GM19468 (cell line): ENCODE measurements around the gene RASSF4.
"Not testable (repeated sequence)": the region's sequence is repeated elsewhere in the genome, so short reads cannot be mapped to it uniquely, and the experiment has no call there.

ENCODE experiments used
- ATAC-seq: cut with Tn5 transposase; IDR thresholded peaks from one replicate; pipeline ENCODE4 v1.9.1; 2021; ENCODE audit warnings: mild to moderate bottlenecking, moderate library complexity, moderate number of reproducible peaks; ENCODE audit not compliant: unreplicated experiment; ENCODE audit errors: extremely low read depth

Gene RASSF4

DNA sequence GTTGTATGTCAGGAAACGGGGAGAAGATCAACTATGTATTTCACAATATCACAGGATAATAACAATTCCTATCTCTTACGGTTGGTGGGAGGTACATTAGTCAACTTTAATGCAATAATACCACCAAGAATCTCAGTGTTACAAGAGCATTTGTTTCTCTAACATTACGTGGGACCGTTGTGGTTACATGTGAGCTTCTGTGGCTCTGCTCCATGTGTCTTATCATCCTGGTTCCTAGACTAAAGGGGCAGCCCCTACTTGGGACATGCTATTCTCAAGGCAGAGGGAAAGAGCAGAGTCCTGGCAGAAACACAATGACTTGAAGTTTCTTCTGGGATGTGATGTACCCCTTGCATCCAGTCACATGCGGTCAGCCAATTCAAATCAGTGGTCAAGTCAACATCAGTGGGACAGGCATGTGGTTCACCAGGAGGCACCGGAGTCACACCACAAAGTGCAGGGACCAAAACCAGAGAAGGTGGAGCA, 38.6 kb downstream of the RASSF4 start:
- no peak for ATAC-seq

DNA sequence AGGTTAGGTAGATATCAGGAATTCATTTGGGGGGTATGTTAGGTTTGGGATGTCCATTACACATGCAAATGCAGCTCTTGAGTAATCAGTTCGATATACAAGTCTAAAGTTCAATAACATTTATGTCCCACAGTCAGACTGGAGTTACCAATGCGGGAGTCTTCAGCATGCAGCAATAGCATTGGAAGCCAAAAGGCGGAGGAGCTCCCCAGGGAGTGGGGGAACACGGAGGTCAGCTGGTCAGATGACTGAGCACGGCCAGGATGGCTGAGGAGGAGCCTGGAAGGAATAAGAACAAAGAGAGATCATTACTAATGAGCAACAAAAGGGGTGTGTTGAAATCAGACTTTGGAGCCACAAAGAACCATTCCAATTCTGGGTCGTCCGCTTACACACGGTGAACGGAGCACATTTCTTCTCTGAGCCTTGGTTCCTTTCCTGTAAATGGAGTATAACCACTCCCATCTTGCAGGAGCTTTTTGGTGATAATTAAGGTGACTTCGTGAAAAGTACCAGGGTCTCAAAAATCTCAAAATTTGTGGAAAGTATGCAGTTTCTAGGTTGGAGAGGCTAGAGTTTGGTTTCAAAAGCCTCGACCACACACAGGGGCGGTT, 40.6 kb downstream of the RASSF4 start:
- no peak for ATAC-seq

DNA sequence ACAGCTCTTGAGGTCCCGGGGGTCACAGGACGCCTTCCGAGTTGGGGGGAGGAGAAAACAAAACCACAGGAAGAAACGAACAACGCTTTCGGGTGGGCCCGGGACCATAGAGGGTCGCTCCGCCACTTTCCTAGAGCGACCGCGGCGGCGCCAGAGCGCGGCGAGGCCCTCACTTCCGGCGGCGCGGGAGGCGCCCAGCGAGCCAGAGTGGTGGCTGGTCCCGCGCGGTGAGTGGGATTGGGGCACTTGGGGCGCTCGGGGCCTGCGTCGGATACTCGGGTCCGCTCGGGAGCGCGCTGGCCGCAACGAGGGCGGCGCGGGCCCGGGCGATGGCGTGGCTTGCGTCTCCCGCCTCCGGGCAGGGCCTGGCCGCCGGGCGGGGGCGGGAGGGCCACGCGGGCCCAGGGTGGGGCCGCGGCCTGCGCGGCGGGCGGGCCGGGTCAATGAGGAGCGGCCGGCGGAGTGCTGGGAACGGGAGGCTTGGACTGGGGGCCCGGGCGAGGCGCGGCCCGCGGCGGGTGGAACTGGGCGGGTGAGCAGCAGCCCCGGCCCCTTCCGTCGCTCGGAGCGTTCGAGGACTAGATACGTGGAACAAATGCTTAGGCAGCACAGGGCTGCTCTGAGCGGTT, 41.3 kb downstream of the RASSF4 start, which contains the start of gene ZNF22:
ZNF22 (plus strand) TSS at position 172 of the 629 bp plus-strand sequence. CDS start 2,446 bp downstream, outside the sequence.
- peak; percentile 42 for ATAC-seq

DNA sequence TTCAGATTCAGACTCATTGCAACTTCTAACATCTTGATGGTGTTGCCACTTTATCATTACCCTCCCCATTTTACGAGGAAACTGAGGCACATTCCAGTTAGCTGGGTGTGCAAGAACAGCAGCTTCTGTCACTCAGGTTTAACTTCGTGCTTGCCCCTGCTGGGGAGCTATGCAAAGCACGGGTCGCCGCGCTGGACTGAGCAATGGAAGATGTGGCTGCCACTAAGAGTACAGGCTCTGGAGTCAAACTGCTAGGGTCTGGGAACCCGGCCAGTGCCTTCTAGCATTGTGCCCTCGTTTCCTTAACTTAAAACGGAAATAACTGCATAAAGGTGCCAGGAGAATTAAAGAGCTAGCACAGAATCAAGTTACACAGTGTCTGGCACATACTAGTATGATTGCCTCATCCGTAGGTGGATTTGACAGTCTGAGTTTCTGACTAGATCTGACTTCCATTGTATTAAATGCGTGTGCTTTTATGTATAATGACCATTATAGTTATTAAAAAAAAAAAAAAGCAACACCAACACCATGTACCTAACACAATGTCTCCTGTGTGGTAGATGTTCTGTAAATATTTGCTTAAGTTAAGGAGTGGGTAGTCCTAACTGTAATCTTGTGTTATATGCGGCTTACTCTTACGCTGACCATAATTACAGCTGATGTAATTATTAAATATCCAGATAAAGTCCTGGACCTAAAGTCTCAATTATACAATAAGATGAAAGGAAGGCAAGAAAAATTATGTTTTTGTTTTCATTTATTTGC, 42.0 kb downstream of the RASSF4 start:
- peak; percentile 60 for ATAC-seq

DNA sequence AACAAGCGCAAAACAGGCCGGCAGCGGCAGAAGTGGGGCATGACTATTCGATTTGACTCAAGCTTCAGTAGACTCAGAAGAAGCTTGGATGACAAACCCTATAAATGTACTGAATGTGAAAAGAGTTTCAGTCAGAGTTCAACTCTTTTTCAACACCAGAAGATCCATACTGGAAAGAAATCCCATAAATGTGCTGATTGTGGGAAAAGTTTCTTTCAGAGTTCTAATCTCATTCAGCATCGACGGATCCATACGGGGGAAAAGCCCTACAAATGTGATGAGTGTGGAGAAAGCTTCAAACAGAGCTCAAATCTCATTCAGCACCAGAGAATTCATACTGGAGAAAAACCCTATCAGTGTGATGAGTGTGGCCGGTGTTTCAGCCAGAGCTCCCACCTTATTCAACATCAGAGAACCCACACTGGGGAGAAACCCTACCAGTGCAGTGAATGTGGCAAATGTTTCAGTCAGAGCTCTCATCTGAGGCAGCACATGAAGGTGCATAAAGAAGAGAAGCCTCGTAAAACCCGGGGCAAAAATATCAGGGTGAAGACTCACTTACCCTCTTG, 43.9 kb downstream of the RASSF4 start:
- ATAC-seq, result no peak

DNA sequence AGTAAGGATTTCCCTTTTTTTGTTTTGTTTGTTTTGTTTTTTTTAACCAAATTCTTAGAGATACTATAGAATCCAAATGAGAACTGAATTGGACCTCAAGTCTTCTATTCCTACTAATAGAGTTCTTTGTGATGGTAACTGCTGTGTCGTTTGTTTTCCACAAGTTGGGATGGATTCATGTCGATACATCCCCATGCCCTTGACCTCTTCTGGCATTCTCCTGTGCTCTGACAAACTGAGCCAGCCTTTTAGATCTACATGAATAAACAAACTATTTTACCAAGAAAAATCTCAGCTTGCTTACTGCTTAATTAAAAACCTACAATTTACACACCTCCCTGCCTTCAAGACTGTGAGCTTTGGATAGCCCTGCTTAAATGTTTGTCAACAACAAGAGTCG, 45.1 kb downstream of the RASSF4 start:
- ATAC-seq, result no peak

DNA sequence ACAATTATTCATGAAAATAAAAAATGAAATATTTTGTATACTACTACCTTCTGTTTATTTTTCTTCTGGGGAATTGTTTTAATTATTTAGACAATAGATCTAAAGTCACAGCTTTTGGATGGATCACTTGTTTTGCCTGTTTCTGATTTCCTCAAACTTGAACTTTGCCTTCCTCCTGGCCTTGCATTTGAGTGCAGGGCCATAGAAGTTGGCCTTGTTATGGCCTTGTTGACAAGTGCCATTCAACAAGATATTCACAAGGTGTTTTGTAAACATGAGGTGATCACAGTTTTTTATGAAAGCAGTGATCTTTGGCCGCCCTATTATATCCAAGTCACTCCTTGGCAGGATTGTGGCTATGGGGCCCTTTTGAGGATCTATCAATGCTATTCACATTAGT, 45.7 kb downstream of the RASSF4 start:
- ATAC-seq, result no peak

DNA sequence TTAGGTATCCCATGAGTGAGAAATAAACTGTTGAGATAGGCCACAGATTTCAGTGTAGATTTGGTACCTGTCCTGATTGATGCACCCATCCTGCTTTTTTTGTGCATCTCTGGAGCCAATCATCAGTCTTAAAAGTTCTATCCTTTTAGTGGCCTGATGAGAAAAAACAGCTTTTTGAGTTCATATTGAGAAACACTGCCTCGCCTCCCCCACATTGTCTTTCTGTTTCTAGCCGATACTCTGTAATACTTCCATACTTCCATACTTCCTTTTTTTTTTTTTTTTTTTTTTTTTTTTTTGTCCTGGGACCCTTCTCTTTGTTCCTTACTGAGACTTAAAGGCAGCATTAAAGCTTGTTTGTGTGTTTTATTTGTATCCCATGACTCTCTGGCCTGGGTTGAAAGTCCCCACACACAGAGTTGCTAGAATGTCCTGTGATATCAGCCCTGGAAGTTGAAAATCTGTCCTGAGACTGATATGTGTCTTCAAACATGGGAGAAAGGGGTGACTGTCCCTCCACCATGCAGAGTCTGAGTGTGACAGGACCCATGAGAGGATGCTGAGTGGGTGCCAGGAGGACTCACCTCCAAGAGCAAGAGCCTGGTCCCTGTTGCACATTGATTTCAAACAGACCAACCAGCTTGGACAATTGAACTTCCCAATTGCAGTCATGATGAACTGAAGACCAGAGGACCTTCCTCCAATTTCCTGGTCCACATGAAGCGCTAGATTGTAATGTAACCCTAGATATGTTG, 46.9 kb downstream of the RASSF4 start:
- no peak for ATAC-seq

DNA sequence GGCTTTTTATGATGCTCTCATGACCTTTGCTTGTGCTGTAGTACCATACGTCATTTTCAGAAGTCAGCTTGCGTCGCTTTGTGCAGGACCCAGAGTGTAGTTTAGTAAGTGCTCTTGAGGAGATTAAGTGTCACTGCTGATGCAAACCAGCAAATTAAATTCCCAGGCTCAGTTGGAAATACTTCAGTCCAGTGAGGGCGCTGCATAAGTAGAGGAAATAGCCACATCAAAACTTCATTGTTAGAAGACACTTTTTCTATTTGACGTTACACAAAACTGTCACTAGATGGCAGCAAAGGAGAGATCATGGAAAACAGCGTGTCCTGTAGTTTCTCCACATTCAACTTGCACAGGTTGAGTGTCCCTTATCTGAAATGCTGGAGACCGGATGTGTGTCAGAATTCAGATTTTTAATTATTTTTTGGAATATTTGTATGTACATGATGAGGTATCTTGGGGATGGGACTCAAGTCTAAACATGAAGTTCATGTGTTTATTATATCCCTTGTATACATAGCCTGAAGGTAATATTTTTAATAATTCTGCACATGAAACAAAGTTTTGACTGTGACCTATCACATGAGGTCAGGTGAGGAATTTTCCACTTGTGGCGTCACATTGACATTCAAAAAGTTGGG, 49.0 kb downstream of the RASSF4 start:
- ATAC-seq, result peak; percentile 46

DNA sequence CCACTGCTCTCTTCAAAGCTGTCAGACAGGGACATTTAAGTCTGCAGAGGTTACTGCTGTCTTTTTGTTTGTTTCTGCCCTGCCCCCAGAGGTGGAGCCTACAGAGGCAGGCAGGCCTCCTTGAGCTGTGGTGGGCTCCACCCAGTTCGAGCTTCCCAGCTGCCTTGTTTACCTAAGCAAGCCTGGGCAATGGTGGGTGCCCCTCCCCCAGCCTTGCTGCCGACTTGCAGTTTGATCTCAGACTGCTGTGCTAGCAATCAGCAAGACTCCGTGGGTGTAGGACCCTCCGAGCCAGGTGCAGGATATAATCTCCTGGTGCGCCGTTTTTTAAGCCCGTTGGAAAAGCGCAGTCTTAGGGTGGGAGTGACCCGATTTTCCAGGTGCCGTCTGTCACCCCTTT, 55.0 kb downstream of the RASSF4 start:
- not testable (repeated sequence) for ATAC-seq

DNA sequence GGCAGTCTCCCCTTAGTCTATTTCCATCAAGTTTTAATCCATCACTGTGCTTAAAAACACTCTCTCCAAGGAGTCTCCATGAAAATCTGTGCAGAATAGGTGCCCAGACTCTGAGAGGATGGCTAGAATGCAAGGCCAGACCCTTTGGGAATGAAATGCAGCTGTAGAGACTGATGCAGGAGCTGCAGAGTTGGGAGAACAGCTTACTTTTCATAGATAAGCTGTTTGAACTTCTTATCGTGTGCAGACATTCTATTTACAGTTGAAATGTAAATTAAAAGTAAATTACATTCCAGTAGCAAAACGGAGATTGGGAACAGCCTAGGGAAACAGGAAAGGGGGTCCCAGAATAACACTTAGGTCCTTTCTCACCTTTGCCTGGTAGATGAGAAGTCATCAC, 56.0 kb downstream of the RASSF4 start:
- ATAC-seq, result no peak

DNA sequence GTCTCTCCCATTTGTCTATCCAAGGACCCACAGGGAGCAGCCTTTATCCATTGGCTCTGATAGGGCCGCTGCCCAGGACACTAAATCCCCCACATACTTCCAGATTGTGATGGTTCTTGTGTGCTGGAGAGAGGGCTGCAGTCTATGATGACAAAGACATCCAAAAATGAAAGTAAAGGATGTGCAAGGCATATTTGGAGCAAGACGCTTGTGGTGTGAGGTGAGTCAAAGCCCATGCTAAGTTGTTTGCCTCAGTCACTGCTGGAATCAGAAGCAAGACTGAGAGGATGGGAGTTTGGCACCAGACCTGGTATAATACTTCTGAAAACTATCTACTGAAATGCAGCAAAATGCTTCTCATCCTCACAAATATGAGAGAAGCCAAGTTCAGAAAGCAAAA, 63.8 kb downstream of the RASSF4 start:
- ATAC-seq, result no peak

DNA sequence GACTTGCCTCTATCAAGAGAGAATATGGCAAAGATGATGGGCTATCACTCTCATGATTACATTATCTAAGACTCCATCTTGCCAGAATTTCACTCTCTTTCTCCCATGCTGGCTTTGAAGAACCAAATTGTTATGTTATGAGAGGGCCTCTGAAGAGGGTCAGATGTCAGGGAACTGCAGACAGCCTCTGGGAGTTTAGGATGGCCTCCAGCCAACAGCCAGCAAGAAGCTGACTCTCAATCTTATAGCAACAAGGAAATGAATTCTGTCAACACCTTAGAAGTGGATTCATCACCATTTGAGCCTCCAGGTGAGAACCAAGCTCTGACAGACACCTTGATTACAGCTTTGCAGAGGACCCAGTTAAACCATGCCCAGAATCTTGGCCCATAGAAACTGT, 74.7 kb downstream of the RASSF4 start:
- no peak for ATAC-seq

DNA sequence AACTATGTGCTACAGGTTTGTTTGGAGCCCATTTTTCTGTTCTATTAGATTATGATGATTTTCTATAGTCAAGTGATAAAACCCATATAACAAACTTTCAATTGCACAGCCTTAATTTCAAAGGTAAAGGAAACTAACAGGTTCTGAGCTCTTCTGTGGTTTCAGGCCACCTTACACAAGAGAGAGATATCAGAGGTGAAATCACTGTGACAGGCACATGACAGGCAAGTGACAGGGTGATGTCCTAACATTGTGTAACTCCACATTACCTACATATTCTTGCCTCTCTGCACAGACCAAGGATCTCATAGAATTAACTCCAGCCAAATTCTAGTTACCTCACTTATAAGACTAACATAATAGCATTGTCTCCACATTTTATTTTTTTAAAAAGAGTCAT, 76.1 kb downstream of the RASSF4 start:
- ATAC-seq, result no peak

DNA sequence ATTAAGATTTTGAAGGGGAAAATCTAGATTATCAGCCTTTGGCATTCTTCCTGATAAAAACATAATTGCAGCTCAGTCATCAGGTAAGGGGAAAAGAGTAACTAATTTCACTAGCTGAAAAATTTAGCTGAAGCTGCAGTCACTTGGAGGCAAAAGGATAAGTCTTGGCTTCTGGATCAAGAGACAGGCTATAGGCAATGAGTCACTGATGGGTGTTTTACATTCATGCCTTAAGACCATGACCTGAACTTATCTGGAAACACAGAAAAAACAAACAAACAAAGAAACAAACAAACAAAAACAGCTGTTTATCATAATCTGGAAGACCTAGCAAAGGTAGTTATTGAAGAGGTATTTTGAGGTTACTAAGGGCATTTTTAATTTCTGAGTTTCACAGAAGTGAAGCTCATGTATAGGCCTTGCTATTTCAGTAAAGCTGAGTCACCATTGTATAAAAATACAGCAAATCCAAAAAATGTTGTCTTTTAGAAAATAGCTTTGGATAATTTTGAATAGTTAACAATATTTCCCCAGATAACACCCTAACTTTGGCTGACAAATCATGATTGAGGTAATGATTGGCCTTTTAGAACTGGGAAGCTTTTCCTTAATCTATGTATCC, 81.4 kb downstream of the RASSF4 start:
- no peak for ATAC-seq

DNA sequence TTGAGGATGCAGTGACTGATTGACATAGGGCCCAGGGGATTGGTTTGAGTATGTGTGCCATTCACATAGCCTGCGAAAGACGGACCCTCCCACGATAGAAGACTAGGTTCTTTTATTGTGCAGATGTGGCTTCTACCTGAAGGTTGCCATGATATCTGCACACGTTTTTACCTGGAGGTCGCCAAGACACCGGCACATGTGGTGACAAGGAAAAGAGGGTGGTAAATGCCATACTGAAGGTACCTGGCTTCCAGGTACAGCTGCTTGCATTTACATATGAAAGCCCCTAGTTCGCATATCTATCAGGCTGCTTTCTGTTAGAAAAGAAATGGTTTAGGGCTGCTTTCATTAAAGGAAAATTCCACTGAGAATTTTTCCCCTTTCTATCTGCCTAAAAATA, 84.7 kb downstream of the RASSF4 start:
- ATAC-seq, result no peak
